Measurements from ENCODE around the gene SREK1IP1. TPM values are rescaled to one million over a fixed set of nuclear protein-coding genes. Genes with fewer than 3 reads are reported as not detected.
"Not testable (repeated sequence)": the region's sequence is repeated elsewhere in the genome, so short reads cannot be mapped to it uniquely, and the experiment has no call there.

Gene SREK1IP1
- total and polyA plus RNA-seq, 8 donors = 2.3 to 43.2 (median 22.6) TPM

- intact Hi-C loops (cut with DNase I; ENCODE audit: low total_unique reads) = no loop called here
- 75 to 91% (median 88%) methylated on average over 2 of the region's 2 CpGs for WGBS, 5 donors
- no peaks in the 10 kb centered on the region for H3K36me3 ChIP-seq
Measured at GRCh38 chr5:64707191-64707590, 61.3 kb downstream of the SREK1IP1 start.

GRCh38 chr5:64706074-64706473, 62.4 kb downstream of the SREK1IP1 start:
- 27 to 40% (median 33%) methylated on average over 2 of the region's 2 CpGs for WGBS, 5 donors
- H3K9me3 ChIP-seq; intact Hi-C loops (cut with DNase I; ENCODE audit: low total_unique reads); H3K4me1 ChIP-seq; H3K27ac ChIP-seq; DNase-seq; H3K27me3 ChIP-seq; H3K4me3 ChIP-seq; H3K36me3 ChIP-seq: not testable (repeated sequence)

More at GRCh38 chr5:64707191-64707590, 61.3 kb downstream of the SREK1IP1 start:
- Histone ChIP-seq H3K4me3 (no peak overlapping the region), H3K4me1 (no peaks in the 10 kb centered on the region), H3K27me3 (no peaks in the 10 kb centered on the region), H3K27ac (no peak overlapping the region), H3K9me3 (no peaks in the 10 kb centered on the region)
- no peak for TF ChIP-seq CTCF (IDR thresholded peaks at IDR 0.05)
- no peak for TF ChIP-seq POLR2AphosphoS5 (IDR thresholded peaks at IDR 0.05)
- no peak for TF ChIP-seq POLR2A (IDR thresholded peaks at IDR 0.05)
- TF ChIP-seq EP300 (IDR thresholded peaks at IDR 0.05) = no peak
- DNase-seq = no peak

GRCh38 chr5:64700765-64701164, 67.7 kb downstream of the SREK1IP1 start:
- Histone ChIP-seq H3K9me3 (peaks cover 0 to 14% (median 10%) of the 10 kb centered on the region in 4 donors), H3K4me1 (no peaks in the 10 kb centered on the region), H3K27me3 (no peaks in the 10 kb centered on the region), H3K36me3 (no peaks in the 10 kb centered on the region), H3K4me3 (no peak overlapping the region), H3K27ac (no peak overlapping the region)
- 82 to 92% (median 88%) methylated on average over 4 of the region's 4 CpGs for WGBS, 5 donors
- TF ChIP-seq POLR2A (IDR thresholded peaks at IDR 0.05) = no peak
- no peak for TF ChIP-seq EP300 (IDR thresholded peaks at IDR 0.05)
- TF ChIP-seq POLR2AphosphoS5 (IDR thresholded peaks at IDR 0.05) = no peak
- TF ChIP-seq CTCF (IDR thresholded peaks at IDR 0.05) = no peak
- intact Hi-C loops (cut with DNase I; ENCODE audit: low total_unique reads) = no loop called here
- no peak for DNase-seq

- DNase-seq = not testable (repeated sequence)
Measured at GRCh38 chr5:64696414-64696813, 72.1 kb downstream of the SREK1IP1 start.

GRCh38 chr5:64693636-64694035, 74.9 kb downstream of the SREK1IP1 start:
- peaks cover 0 to 51% (median 16%) of the 10 kb centered on the region in 3 donors for H3K27me3 ChIP-seq
- WGBS, 5 donors = 60 to 82% (median 77%) methylated on average over 2 of the region's 2 CpGs
- H3K27ac ChIP-seq = no peak overlapping the region
- intact Hi-C loops (cut with DNase I; ENCODE audit: low total_unique reads) = no loop called here
- no peak for TF ChIP-seq EP300 (IDR thresholded peaks at IDR 0.05)
- no peak for TF ChIP-seq POLR2AphosphoS5 (IDR thresholded peaks at IDR 0.05)
- TF ChIP-seq POLR2A (IDR thresholded peaks at IDR 0.05) = no peak
- no peak for TF ChIP-seq CTCF (IDR thresholded peaks at IDR 0.05)
- DNase-seq = no peak
- no peaks in the 10 kb centered on the region for H3K36me3 ChIP-seq
- peaks cover 0 to 16% (median 10%) of the 10 kb centered on the region in 4 donors for H3K9me3 ChIP-seq
- peaks cover 9 to 15% (median 11%) of the 10 kb centered on the region in 4 donors for H3K4me1 ChIP-seq
- no peak overlapping the region for H3K4me3 ChIP-seq

More at GRCh38 chr5:64696414-64696813, 72.1 kb downstream of the SREK1IP1 start:
- H3K27me3 ChIP-seq = peaks cover 0 to 24% (median 0%) of the 10 kb centered on the region in 3 donors
- H3K4me3 ChIP-seq; H3K27ac ChIP-seq; intact Hi-C loops (cut with DNase I; ENCODE audit: low total_unique reads); H3K4me1 ChIP-seq; H3K36me3 ChIP-seq: not testable (repeated sequence)
- H3K9me3 ChIP-seq = peaks cover 0 to 16% (median 10%) of the 10 kb centered on the region in 4 donors
- WGBS, 5 donors = 81 to 85% (median 84%) methylated on average over 7 of the region's 7 CpGs

Data from stomach (tissue), 9 donors.